MCF 10A (cell line): ENCODE measurements around the gene SNAP47. TPM values are rescaled to one million over a fixed set of nuclear protein-coding genes. Genes with fewer than 3 reads are reported as not detected.
"Not testable (repeated sequence)": the region's sequence is repeated elsewhere in the genome, so short reads cannot be mapped to it uniquely, and the experiment has no call there.

Experiments
- Bru-seq: library from RNA; stranded (reverse); fragments of 400-500 nt; gene quantifications from one replicate; lab custom pipeline; 2021; lab: Mats Ljungman, UMichigan
- BruChase-seq, 2 experiments: library from RNA; stranded (reverse); fragments of 400-500 nt; gene quantifications; one replicate each; lab custom pipeline; 2021; lab: Mats Ljungman, UMichigan
- BruUV-seq: library from RNA; stranded (reverse); fragments of 400-500 nt; replicated peaks from 2 replicates; lab custom pipeline; 2021; lab: Mats Ljungman, UMichigan
- CTCF ChIA-PET: fragments of 300-600 bp; sonication (Branson Sonifier 250); formaldehyde crosslinking; extraction: SDS; loops from one replicate; lab custom pipeline; 2021; ENCODE audit warnings: antibody characterized with exemption, inconsistent platforms; lab: Yijun Ruan, JAX
- POLR2A ChIA-PET: fragments of 300-600, 350-650 bp; sonication (Branson Sonifier 250); formaldehyde crosslinking; extraction: SDS; loops from one replicate; lab custom pipeline; 2020; ENCODE audit warnings: antibody characterized with exemption, inconsistent platforms; lab: Yijun Ruan, JAX
- DNase-seq: peaks from one replicate; pipeline ENCODE4 v3.0.0-alpha.2; 2018; ENCODE audit not compliant: unreplicated experiment
- H3K27ac Mint-ChIP-seq: one replicate; pipeline ENCODE4 v1.8.0; 2022; ENCODE audit warnings: mild to moderate bottlenecking, low read depth, mixed read lengths; ENCODE audit not compliant: unreplicated experiment
- H3K27me3 Mint-ChIP-seq: one replicate; pipeline ENCODE4 v1.8.0; 2022; ENCODE audit warnings: mixed read lengths; ENCODE audit not compliant: insufficient read depth, unreplicated experiment
- H3K36me3 Mint-ChIP-seq: one replicate; pipeline ENCODE4 v1.8.0; 2022; ENCODE audit warnings: mild to moderate bottlenecking, moderate library complexity, mixed read lengths; ENCODE audit not compliant: insufficient read depth, unreplicated experiment
- H3K4me1 Mint-ChIP-seq: one replicate; pipeline ENCODE4 v1.8.0; 2022; ENCODE audit warnings: mixed read lengths; ENCODE audit not compliant: insufficient read depth, unreplicated experiment
- H3K4me3 Mint-ChIP-seq: one replicate; pipeline ENCODE4 v1.8.0; 2022; ENCODE audit warnings: mild to moderate bottlenecking, moderate library complexity, mixed read lengths; ENCODE audit not compliant: unreplicated experiment
- H3K9me3 Mint-ChIP-seq: one replicate; pipeline ENCODE4 v1.8.0; 2022; ENCODE audit warnings: mixed read lengths; ENCODE audit not compliant: unreplicated experiment
- intact Hi-C: fragments of 100-400 bp; cut with micrococcal nuclease; formaldehyde crosslinking; loops from 2 replicates; pipeline ENCODE4 v1.14.1; 2022
- long read RNA-seq: library from polyadenylated mRNA; stranded (forward); transcript quantifications from one replicate; pipeline ENCODE4 v2.0.0, GENCODE V29; 2022
- total RNA-seq: library from RNA; stranded (reverse); gene quantifications from 2 replicates; pipeline ENCODE4 v1.2.3, GENCODE V29; 2022
- TF ChIP-seq, protein P1 (sequence below): fragments of 200-600 bp; IDR thresholded peaks from one replicate; pipeline ENCODE4 v1.8.0; 2022; ENCODE audit warnings: antibody characterized with exemption, mild to moderate bottlenecking; ENCODE audit not compliant: unreplicated experiment

Gene SNAP47, protein sequence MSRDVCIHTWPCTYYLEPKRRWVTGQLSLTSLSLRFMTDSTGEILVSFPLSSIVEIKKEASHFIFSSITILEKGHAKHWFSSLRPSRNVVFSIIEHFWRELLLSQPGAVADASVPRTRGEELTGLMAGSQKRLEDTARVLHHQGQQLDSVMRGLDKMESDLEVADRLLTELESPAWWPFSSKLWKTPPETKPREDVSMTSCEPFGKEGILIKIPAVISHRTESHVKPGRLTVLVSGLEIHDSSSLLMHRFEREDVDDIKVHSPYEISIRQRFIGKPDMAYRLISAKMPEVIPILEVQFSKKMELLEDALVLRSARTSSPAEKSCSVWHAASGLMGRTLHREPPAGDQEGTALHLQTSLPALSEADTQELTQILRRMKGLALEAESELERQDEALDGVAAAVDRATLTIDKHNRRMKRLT
- 38.0 and 44.0 TPM in 2 replicates for total RNA-seq
- Bru-seq, nascent RNA: percentile 65 among the genes with signal in this experiment
- BruChase-seq, experiment 1, labeled RNA remaining after a 6-hour chase: percentile 65 among the genes with signal in this experiment
- BruChase-seq, experiment 2, labeled RNA remaining after a 2-hour chase: percentile 71 among the genes with signal in this experiment
- long read RNA-seq, transcript SNAP47-202 (5 exons, 2,362 nt): major isoform, 79 of 137 reads
- long read RNA-seq, partial matches to known transcripts: 20 of 137 reads
- long read RNA-seq, other reads (novel, unspliced or antisense): 32 of 137 reads

DNA sequence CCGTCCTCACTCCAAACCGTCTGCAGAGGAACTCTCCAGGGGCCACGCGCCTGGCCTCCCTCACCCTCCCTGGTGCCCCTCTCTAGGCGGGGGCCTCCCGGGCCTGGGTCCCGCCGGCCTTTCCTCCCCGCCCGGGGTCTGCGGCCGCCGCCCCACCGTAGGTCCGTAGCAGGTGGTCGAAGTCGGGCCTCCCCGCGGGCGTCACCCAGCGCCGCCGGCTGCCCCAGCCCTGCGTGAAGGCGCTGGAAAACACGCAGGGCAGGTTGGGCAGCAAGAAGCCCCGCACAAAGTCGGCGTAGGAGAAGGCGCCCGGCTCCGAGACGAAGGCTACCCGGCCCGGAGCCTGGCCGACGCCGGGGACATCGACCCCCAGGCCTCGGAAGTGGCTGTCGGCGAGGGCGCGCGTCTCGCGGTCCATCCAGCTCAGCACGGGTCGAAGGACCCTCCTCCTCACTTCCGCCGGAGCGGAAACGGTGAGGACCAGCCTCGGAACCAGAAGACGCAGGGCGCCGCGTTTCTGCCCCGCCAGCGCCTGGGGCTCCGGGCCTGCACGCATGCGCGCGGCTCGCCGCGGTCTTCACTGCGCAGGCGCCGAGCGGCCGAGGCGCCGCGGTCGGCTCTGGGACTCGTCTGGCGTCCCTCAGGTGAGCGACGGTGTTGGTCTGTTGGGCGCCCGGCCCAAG lies at the start of gene SNAP47, which contains the start of gene JMJD4:
SNAP47 (plus strand) TSS at position 580 of the 683 bp plus-strand sequence. CDS start 12,302 bp downstream, outside the sequence.
JMJD4 (minus strand) TSS at position 447 of the 683 bp plus-strand sequence; CDS start at position 418, 29 bp downstream.
- peaks cover 41% of the 10 kb centered on the region for H3K36me3 Mint-ChIP-seq
- intact Hi-C loops: no loop called here
- H3K4me1 Mint-ChIP-seq: peaks cover 33% of the 10 kb centered on the region
- CTCF ChIA-PET: interaction anchor here (0.7 to 2.6 kb wide), 3 partner anchors 27 to 261 kb away, joined by 3 to 7 read pairs (median 3); no protein-coding TSS in a partner anchor
- TF ChIP-seq, protein P1, sequence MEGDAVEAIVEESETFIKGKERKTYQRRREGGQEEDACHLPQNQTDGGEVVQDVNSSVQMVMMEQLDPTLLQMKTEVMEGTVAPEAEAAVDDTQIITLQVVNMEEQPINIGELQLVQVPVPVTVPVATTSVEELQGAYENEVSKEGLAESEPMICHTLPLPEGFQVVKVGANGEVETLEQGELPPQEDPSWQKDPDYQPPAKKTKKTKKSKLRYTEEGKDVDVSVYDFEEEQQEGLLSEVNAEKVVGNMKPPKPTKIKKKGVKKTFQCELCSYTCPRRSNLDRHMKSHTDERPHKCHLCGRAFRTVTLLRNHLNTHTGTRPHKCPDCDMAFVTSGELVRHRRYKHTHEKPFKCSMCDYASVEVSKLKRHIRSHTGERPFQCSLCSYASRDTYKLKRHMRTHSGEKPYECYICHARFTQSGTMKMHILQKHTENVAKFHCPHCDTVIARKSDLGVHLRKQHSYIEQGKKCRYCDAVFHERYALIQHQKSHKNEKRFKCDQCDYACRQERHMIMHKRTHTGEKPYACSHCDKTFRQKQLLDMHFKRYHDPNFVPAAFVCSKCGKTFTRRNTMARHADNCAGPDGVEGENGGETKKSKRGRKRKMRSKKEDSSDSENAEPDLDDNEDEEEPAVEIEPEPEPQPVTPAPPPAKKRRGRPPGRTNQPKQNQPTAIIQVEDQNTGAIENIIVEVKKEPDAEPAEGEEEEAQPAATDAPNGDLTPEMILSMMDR: no peak
- peak; percentile 98 for DNase-seq
- H3K27ac Mint-ChIP-seq: peak within 1 kb of the TSS; percentile 93
- no TSS peak for BruUV-seq
- peak within 1 kb of the TSS; percentile 95 for H3K4me3 Mint-ChIP-seq
- no peaks in the 10 kb centered on the region for H3K9me3 Mint-ChIP-seq
- POLR2A ChIA-PET: interaction anchor here (0.6 to 2.8 kb wide), 28 partner anchors 9 to 1132 kb away, joined by 3 to 30 read pairs (median 3); partner anchors contain the start of genes MRPL55, WNT9A and ZNF678
- H3K27me3 Mint-ChIP-seq: no peaks in the 10 kb centered on the region

DNA sequence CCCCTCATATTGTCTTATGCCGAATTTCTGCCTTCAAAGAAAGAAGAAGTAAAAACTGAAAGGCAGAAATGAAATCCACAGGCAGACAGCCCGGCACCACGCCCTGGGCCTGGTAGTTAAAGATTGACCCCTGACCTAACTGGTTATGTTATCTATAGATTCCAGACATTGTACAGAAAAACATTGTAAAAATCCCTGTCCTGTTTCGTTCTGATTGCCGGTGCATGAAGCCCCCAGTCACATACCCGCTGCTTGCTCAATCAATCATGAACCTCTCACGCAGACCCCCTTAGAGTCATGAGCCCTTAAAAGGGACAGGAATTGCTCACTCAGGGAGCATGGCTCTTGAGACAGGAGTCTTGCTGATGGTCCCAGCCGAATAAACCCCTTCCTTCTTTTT lies 49.4 kb upstream of the SNAP47 start:
- no peak for DNase-seq
- Mint-ChIP-seq H3K27ac (no peak overlapping the region), H3K36me3 (peaks cover 6% of the 10 kb centered on the region), H3K4me3 (no peak overlapping the region), H3K9me3 (peaks cover 41% of the 10 kb centered on the region), H3K27me3 (no peaks in the 10 kb centered on the region), H3K4me1 (no peaks in the 10 kb centered on the region)
- CTCF ChIA-PET: no interaction called here
- BruUV-seq: no TSS peak
- TF ChIP-seq, protein P1: no peak
- POLR2A ChIA-PET: no interaction called here
- intact Hi-C loops: no loop called here

DNA sequence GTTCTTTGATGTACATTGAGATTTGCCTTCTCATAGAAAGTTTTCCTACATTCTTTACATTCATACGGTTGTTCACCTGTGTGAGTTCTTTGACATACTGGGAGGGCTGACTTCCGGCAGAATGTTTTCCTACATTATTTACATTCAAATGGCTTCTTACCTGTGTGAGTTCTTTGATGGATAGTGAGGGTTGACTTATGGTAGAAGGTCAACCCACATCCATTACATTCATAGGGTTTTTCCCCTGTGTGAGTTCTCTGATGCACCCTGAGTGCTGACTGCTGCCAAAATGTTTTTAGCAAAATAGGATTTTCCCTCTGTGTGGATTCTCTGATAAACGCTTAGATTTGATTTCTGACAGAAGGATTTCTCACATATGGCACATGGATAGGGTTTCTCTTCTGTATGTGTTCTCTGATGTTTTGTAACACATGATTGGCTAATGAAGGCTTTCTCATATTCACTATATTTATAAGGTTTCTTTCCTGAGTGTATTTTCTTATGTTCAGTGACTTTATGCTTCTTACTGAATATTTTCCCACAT lies 37.8 kb upstream of the SNAP47 start:
- CTCF ChIA-PET: no interaction called here

DNA sequence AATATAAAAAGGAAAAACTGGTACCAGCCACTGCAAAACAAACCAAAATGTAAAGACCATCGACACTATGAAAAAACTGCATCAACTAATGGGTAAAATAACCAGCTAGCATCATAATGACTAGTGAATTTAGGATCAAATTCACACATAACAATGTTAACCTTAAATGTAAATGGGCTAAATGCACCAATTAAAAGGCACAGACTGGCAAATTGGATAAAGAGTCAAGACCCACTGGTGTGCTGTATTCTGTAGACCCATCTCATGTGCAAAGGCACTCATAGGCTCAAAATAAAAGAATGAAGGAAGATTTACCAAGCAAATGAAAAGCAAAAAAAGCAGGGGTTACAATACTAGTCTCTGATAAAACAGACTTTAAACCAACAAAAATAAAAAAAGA lies 33.6 kb upstream of the SNAP47 start:
- DNase-seq, H3K36me3 Mint-ChIP-seq, POLR2A ChIA-PET, H3K4me1 Mint-ChIP-seq, H3K4me3 Mint-ChIP-seq, H3K27ac Mint-ChIP-seq, BruUV-seq, H3K27me3 Mint-ChIP-seq, CTCF ChIA-PET, intact Hi-C loops: not testable (repeated sequence)
- peaks cover 55% of the 10 kb centered on the region for H3K9me3 Mint-ChIP-seq

More for the DNA sequence above, 37.8 kb upstream of the SNAP47 start:
- BruUV-seq: no TSS peak
- POLR2A ChIA-PET: interaction anchor here (0.8 kb wide), 1 partner anchor 26 kb away, joined by 3 read pairs; no protein-coding TSS in a partner anchor
- Mint-ChIP-seq H3K4me3 (no peak overlapping the region), H3K27ac (no peak overlapping the region), H3K4me1 (no peaks in the 10 kb centered on the region), H3K36me3 (no peaks in the 10 kb centered on the region), H3K9me3 (peaks cover 54% of the 10 kb centered on the region), H3K27me3 (no peaks in the 10 kb centered on the region)
- DNase-seq: no peak
- TF ChIP-seq, protein P1: no peak
- intact Hi-C loops: no loop called here
